Hematopoietic multipotent progenitor cell (in vitro differentiated cells): ENCODE data around the gene VOPP1. TPM values are rescaled to one million over a fixed set of nuclear protein-coding genes. Genes with fewer than 3 reads are reported as not detected.
"Not testable (repeated sequence)": the region's sequence is repeated elsewhere in the genome, so short reads cannot be mapped to it uniquely, and the experiment has no call there.

ENCODE experiments used
- DNase-seq, 3 donors: peaks; one replicate each; pipeline ENCODE4 v3.0.0-alpha.2; 2011 to 2015; ENCODE audit warnings: low read depth in 2 of 3, low spot score in 2 of 3
- total RNA-seq: library from RNA; depleted of rRNA; stranded (reverse); fragments of >200 nt; gene quantifications from one replicate; pipeline ENCODE4 v1.2.3, GENCODE V29; 2012

The VOPP1 gene, protein sequence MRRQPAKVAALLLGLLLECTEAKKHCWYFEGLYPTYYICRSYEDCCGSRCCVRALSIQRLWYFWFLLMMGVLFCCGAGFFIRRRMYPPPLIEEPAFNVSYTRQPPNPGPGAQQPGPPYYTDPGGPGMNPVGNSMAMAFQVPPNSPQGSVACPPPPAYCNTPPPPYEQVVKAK
- 29.4 TPM for total RNA-seq

GRCh38 chr7:55572378-55573233 is at the start of gene VOPP1:
Gene VOPP1, minus strand, starts transcription at chr7:55572502. Its CDS starts 178 bp downstream, at chr7:55572324.
- peak; percentile 46 to 73 (median 67) for DNase-seq

DNA sequence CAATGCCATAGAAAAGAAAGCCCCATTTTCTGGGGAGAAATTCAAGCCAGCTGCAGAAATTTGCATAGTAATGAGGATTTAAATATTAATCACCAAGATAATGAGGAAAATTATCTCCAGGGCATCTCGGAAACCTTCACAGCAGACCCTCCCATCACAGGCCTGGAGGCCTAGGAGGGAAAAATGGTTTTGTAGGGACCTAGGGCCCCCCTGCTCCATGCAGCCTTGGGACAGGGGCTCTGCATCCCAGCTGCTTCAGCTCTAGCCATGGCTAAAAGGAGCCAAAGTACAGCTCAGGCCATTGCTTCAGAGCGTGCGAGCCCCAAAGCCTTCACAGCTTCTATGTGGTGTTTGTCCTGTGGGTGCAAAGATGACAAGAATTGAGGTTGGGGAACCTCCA is 46.6 kb upstream of the VOPP1 start:
- no peak for DNase-seq

DNA sequence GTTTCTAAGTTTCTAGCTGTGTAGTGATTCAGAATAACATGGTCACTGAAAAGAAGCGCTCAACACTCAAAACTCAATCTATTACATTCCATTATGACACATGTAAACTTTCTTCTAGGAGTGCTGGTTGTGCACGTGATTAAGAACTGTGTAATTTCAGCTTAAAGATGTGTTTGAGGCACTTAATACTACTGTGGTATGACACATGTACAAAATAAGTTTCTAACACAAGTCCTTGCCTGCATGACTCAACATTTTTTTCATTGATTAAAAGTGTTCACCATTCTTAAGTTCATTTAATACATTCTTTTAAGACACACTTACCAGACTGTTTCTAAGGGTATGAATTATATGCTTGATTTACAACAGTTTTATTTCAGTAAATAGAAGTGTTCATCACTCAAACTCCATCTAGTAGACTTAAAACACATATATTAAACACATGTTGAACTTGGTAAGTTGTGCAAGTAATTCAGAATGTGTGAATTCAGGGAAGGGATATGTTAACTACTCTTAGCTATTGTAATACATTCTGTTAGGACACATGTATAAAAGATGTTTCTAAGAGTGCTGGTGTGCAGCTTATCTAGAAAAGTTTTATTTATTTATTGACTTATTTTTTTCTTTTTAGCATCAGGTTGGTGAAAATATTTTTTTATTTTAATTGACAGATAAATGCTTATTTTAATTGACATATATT is 42.2 kb upstream of the VOPP1 start:
- not testable (repeated sequence) for DNase-seq

GRCh38 chr7:55609726-55610125 is 37.4 kb upstream of the VOPP1 start:
- not testable (repeated sequence) for DNase-seq

- not testable (repeated sequence) for DNase-seq
Measured at GRCh38 chr7:55605661-55606060, 33.4 kb upstream of the VOPP1 start.

DNA sequence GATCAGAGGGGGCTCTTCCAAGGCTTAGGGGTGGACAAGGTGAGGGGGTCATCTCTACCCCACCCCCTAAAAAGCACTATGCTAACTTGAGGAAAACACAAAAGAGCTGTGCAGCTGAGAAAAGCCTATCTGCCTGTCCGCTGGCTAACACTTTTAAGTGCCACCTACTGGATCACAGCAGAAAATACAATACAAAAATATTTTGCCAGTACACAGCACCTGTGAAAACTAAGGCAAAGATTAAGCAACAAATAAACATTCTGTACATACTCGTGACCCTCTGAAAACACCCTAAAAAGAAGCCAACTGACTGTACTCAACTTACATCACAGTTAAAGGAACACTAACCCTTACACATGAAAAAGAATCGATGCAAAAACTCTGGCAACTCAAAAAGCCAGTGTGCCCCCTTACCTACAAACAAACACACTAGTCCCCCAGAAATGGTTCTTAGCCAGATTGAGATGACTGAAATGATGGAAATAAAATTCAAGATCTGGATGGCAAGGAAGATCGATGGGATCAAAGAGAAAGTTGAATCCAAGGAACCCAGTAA is 25.7 kb upstream of the VOPP1 start:
- peak in 1 of 3 donors; percentile 49 for DNase-seq

DNA sequence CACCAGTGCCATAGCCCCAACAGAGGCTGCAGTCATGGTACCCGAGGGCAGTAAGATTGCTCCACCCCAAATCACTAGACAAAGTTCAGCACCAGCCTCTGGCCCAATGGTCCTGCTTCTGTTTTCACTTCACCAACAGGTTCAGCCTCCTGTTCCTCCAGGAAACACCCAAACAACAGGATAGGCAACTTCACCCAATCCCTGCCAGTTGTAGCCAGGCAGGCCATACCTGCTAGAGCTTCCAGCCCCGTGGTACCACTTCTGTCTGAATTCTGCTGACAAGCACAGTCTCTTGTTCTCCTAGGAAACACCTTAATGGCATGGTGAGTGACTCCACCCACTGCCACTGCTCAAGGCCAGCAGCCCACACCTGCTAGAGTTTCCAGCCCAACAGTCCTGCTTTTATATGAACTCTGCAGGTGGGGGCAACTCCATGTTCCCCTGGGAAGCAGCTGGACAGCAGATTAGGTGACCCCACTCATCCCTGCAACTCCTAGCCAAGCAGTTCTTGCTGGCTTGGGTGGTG is 25.0 kb upstream of the VOPP1 start:
- not testable (repeated sequence) for DNase-seq

- no peak for DNase-seq
Measured at GRCh38 chr7:55595511-55595910, 23.2 kb upstream of the VOPP1 start.

DNA sequence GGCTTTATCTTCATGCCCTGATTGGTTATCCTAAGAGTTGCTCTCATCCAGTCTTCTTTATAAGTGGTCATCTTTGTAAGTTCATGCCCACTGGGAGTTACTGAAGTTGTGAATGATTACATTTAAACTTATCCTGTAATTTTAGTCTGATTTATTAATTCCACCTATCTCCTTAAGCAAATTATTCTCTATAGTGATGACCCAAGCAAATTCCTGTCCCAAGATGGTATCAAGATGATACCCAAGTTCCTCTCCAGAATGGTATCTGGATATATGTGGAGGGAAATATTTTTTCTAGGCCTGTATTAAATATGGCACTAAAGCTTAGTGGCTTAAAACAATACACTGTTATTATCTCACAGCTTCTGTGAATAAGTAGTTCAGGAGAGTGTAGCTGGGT is 22.6 kb upstream of the VOPP1 start:
- no peak for DNase-seq

DNA sequence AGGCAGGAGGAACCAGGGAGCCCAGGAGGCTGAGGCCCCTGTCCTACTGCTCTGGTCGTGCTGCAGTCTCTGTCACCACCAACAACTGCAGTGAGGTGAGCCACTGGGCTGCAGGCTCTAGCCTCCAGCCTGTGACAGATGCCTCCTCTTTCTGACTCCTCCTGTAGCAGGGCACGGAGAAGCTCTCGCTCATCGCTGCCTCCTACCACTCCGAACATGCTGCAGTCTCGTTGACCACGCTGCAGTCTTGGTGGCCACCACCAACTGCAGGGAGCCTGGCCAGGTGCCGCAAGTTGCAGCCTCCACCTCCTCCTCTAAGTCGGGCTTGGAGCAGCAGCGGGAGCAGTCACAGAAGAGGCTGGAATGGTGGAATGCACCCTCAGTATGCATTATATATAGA is 22.1 kb upstream of the VOPP1 start:
- DNase-seq, result no peak

DNA sequence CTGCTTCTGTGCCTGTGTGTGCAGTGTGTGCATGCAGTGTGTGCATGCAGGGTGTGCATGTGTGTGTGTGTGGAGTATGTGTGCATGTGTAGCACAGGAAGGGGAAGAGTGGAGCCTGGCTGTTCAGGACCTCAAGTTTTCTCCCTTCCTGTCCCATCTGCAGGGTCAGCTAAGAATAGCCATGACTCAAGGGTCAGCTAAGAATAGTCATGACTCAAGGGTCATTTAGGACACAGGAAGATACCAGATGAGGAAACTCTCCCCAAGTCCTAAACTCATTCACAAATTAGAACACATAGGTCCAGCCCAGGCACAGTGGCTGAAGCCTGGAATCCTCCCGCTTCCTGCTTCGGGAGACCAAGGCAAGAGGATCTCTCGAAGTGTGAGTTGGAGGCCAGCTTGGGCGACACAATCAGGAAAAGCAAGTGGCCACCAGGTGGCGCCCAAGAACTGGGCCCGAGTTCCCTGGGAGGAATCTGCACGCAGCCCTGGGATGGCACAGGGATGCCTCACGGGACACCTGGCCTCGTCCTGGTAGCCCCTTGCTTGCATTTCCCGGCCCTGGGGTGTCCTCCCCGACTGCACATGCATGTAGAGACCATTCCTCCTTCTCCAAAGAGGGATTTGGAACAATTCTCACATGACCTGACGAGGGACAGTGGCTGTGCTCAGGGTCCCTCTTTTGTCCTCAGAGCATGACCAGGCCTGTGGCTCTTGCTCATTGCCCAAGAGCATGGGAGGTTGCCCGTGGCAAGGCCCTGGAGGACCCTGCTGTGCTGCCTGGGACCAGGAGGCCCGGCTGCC is 21.4 kb upstream of the VOPP1 start:
- DNase-seq, result peak; percentile 36 to 56 (median 46)

GRCh38 chr7:55593172-55593514 is 20.8 kb upstream of the VOPP1 start:
- no peak for DNase-seq

GRCh38 chr7:55592492-55592891 is 20.2 kb upstream of the VOPP1 start:
- no peak for DNase-seq

GRCh38 chr7:55591282-55591931 is 19.1 kb upstream of the VOPP1 start:
- DNase-seq, result no peak

GRCh38 chr7:55590517-55591281 is 18.4 kb upstream of the VOPP1 start:
- no peak for DNase-seq

DNA sequence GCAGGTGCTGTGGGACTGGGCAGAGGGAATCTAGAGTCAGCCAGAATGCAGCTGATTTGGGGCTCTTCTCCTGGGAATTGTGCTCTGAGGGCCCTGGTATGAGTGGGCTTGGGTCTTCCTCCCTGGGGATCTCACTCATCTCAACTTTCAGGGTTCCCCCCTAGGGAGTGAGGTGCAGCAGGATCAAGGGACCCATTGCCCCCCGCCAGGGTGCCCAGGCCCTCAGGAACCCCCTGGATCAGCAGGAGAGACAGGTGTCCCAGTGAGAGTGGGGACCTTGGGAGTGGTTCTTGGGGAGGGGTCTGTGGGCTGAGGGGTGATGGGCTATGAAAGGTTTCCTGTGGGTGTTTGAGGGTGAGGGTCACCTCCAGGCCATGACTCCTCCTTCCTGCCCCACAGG is 17.6 kb upstream of the VOPP1 start:
- DNase-seq, result no peak

DNA sequence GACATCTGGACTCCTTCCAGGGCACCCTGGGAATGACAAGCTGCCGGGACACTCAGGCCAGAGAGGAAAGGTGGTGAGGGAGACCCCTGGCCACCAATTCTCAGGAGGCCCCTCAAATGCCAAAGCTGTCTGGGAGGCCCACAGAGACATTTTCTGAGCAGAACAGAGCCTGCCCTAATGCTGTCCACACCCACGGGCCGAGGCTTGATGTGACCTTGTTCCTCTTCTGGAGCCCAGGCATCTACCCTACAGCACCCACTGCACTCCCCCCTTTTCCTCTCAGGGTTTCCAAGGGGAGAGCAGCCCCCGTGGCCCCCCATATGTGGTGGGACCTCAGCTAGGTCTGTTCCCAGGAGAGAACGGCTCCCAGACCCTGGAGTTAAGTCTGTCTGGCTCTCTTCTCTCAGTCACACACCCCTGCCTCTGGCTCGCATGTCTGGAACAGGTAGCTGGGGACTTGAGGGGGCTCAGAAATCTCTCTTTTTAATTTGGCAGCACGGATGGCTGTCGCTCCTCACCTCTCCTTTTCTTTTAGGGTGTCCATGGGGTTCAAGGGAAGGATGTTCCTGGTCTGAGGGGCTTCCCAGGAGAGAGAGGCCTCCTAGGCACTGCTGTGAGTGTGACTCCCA is 16.8 kb upstream of the VOPP1 start:
- no peak for DNase-seq

GRCh38 chr7:55588379-55588699 is 16.0 kb upstream of the VOPP1 start:
- no peak for DNase-seq
